ENCODE data around the gene TNIP1.

Gene TNIP1

GRCh38 chr5:151080613-151081430, at the start of gene TNIP1:
Gene TNIP1, minus strand, starts transcription at chr5:151081034. Its CDS starts 15,939 bp downstream, at chr5:151065095.
- peak; percentile 95 to 97 for DNase-seq

- no peak for DNase-seq
Observed at GRCh38 chr5:151130235-151130921, 49.5 kb upstream of the TNIP1 start.

- DNase-seq, result no peak
Observed at GRCh38 chr5:151128817-151129216, 48.0 kb upstream of the TNIP1 start.

GRCh38 chr5:151127926-151128325, 47.1 kb upstream of the TNIP1 start:
- no peak for DNase-seq

GRCh38 chr5:151126199-151126645, 45.4 kb upstream of the TNIP1 start:
- DNase-seq, result peak; percentile 50 to 62

- DNase-seq, result no peak
Observed at GRCh38 chr5:151125421-151125820, 44.6 kb upstream of the TNIP1 start.

GRCh38 chr5:151123897-151124751, 43.3 kb upstream of the TNIP1 start:
- peak; percentile 24 to 53 for DNase-seq

- no peak for DNase-seq
Observed at GRCh38 chr5:151122828-151123227, 42.0 kb upstream of the TNIP1 start.

GRCh38 chr5:151121665-151122064, 40.8 kb upstream of the TNIP1 start:
- no peak for DNase-seq

GRCh38 chr5:151121095-151121494, 40.3 kb upstream of the TNIP1 start:
- no peak for DNase-seq

- no peak for DNase-seq
Observed at GRCh38 chr5:151118913-151119575, 38.2 kb upstream of the TNIP1 start.

GRCh38 chr5:151115272-151115905, 34.6 kb upstream of the TNIP1 start:
- DNase-seq, result peak; percentile 71 to 76

- no peak for DNase-seq
Observed at GRCh38 chr5:151113651-151114050, 32.8 kb upstream of the TNIP1 start.

GRCh38 chr5:151110992-151111391, 30.2 kb upstream of the TNIP1 start:
- DNase-seq, result no peak

- DNase-seq, result no peak
Observed at GRCh38 chr5:151110122-151110681, 29.4 kb upstream of the TNIP1 start.

GRCh38 chr5:151108566-151108965, 27.7 kb upstream of the TNIP1 start:
- DNase-seq, result no peak

GRCh38 chr5:151107738-151108520, 27.1 kb upstream of the TNIP1 start:
- DNase-seq, result no peak

GRCh38 chr5:151107084-151107483, 26.2 kb upstream of the TNIP1 start:
- DNase-seq, result no peak

GRCh38 chr5:151106509-151106908, 25.7 kb upstream of the TNIP1 start:
- DNase-seq, result no peak

GRCh38 chr5:151106043-151106442, 25.2 kb upstream of the TNIP1 start:
- DNase-seq, result no peak

- DNase-seq, result no peak
Observed at GRCh38 chr5:151105561-151105960, 24.7 kb upstream of the TNIP1 start.
